A549 treated with AZD9567 at 1 μM for 4 hours (cell line): ENCODE measurements around the gene TAF5. TPM values are rescaled to one million over a fixed set of nuclear protein-coding genes. Genes with fewer than 3 reads are reported as not detected.

ENCODE experiments used
- total RNA-seq: library from RNA; stranded (reverse); fragments of 200-300 nt; extraction: Qiagen RNA extraction; gene quantifications from 5 replicates; pipeline ENCODE4 v1.2.3, GENCODE V29; 2022; ENCODE audit not compliant: insufficient read depth

The TAF5 gene
- total RNA-seq: 1.6 to 3.1 TPM (median 2.6 TPM) in 5 replicates

DNA sequence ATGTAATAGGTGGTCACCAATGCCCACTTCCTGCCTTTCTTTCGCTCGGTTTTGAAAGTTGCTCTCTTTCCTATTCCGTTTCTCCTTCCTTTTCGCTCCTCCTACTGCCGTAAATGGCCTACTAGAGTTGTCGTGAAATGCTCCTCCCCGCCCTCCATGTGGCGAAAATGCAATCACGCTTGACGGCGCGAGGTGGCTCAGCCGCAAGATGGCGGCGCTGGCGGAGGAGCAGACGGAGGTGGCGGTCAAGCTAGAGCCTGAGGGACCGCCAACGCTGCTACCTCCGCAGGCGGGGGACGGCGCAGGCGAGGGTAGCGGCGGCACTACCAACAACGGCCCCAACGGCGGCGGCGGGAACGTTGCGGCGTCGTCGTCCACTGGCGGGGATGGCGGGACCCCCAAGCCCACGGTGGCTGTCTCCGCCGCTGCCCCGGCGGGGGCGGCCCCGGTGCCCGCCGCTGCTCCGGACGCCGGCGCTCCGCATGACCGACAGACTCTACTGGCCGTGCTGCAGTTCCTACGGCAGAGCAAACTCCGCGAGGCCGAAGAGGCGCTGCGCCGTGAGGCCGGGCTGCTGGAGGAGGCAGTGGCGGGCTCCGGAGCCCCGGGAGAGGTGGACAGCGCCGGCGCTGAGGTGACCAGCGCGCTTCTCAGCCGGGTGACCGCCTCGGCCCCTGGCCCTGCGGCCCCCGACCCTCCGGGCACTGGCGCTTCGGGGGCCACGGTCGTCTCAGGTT is at the start of gene TAF5:
TAF5 (plus strand) TSS at position 195 of the 737 bp plus-strand sequence; CDS start at position 209, 14 bp downstream.

DNA sequence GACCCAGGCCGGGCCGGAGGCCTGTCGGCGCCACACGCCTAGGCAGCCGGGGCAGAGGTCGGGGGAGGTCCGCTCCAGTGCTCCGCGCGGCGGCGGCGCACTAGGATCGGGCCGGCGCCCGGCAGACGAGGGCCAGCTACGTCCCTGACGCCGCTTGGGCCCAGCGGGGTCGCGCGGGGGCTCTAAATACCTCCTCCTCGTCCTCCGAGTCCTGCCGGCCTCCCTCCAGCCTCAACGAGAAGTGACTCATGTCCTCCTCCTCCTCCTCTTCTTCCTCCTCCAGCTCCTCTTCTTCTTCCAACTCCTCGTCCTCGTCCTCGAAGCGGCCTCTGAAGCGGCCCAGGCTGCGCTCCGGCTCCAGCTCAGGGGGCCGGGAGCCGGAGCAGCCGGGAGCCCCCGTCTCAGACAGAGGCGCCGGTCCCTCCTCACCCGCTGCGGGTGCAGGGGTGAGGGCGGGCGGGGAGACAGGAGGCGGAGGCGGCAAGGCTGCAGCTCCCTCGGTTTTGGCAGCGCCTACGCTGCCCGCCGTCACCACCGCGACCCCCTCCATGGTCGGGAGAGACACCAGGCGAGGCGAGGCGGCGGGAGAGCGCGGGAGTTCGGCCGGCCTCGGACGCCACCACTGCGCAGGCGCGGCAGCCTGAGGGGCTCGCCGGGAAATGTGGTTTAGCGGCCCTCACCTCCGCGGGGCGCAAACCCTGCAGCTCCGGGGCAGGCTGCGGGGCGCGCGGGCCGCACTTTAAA is 17.1 kb upstream of the TAF5 start, which contains the start of gene PCGF6:
PCGF6 (minus strand) TSS at position 624 of the 744 bp plus-strand sequence; CDS start at position 550, 74 bp downstream.

DNA sequence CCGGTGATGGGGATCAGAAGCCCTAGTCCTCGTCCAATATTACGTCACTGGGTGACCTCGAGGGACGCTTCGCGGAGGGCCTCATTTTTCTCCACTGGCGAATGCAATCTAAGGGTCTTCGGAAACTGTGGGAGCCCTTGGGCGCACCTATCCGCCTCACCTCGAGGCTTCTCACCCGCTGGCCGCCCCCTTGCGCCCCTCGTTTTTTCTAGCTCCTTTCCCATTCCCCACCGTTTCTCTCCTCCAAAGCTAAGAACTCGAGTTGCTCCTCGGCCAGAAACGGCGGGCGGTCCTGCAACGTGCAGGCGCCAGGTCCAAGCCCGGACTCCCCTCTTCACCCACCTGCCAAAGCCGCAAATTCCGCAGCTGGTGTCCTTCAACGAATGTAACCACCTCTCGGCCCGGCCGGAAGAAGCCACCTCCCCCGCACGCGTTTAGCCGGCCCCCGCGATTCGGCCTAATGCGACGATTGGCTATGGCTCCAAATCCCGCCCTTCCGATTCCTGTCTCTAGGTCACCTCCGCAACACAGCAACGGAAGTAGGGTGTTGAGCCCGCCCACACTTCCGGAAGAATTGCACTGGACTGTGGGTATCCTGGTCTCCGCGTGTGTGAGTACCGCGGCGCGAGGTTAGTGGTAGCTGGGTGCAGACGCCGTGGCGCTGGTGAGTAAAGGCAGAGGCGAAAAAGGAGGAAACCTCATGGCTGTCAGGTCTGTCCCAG is 28.5 kb downstream of the TAF5 start, which contains the start of the genes ATP5MK and PDCD11:
ATP5MK (minus strand) TSS at position 409 of the 722 bp plus-strand sequence. CDS start 4,018 bp downstream, outside the sequence.
PDCD11 (plus strand) TSS at position 560 of the 722 bp plus-strand sequence. CDS start 1,801 bp downstream, outside the sequence.

Other genes with a start within 250 kb of the TAF5 start
- gene NT5C2, start 174.7 kb upstream of the TAF5 start, total RNA-seq: 65.8 to 87.6 TPM (median 70.8 TPM) in 5 replicates
- 0.05 TPM in 1 of 5 replicates, not detected in the others for gene RPEL1, start 122.1 kb upstream of the TAF5 start, total RNA-seq
- 21.6 to 27.2 TPM (median 22.4 TPM) in 5 replicates for gene INA, start 90.8 kb upstream of the TAF5 start, total RNA-seq
- gene PCGF6, start 16.8 kb upstream of the TAF5 start, total RNA-seq: 9.7 to 11.8 TPM (median 10.6 TPM) in 5 replicates
- 514 to 773 TPM (median 531 TPM) in 5 replicates for gene ATP5MK, start 28.5 kb downstream of the TAF5 start, total RNA-seq
- gene PDCD11, start 28.6 kb downstream of the TAF5 start, total RNA-seq: 34.9 to 42.8 TPM (median 38.3 TPM) in 5 replicates
- 2.9 to 5.5 TPM (median 4.1 TPM) in 5 replicates for gene CALHM2, start 84.4 kb downstream of the TAF5 start, total RNA-seq
- not detected in 5 replicates for gene CALHM1, start 90.9 kb downstream of the TAF5 start, total RNA-seq
- 0.28 to 0.42 TPM (median 0.38 TPM) in 4 of 5 replicates, not detected in the other for gene CALHM3, start 111.3 kb downstream of the TAF5 start, total RNA-seq
- 0.24 to 0.53 TPM (median 0.37 TPM) in 4 of 5 replicates, not detected in the other for gene NEURL1, start 125.7 kb downstream of the TAF5 start, total RNA-seq